ENCODE data around the gene H2AZ1. TPM values are rescaled to one million over a fixed set of nuclear protein-coding genes. Genes with fewer than 3 reads are reported as not detected.

Gene H2AZ1
- polyA plus RNA-seq, 1 donor (not counting 4 experiments of a cell fraction or from before 2014, with no cell fraction given) = 452 TPM

GRCh38 chr4:99947608-99948007 lies 2.5 kb downstream of the H2AZ1 start:
- dilution Hi-C loops (cut with MboI; ENCODE audit: extremely low pct_ligation_motif_present, low sequenced_read_pairs) = no loop called here
- peak overlapping the region; percentile 99 for H3K4me2 ChIP-seq (ENCODE audit: control insufficient read depth, extremely low read depth, insufficient read depth, low read depth, low read length)
- H3K4me1 ChIP-seq (ENCODE audit: control insufficient read depth, extremely low read depth, insufficient read depth, low read length) = peaks cover 38% of the 10 kb centered on the region
- H3K36me3 ChIP-seq (ENCODE audit: control insufficient read depth in 2 of 2, extremely low read depth in 1 of 2, insufficient read depth in 2 of 2, low read length in 2 of 2) = peaks cover 1 to 16% of the 10 kb centered on the region in 2 experiments
- H4K20me1 ChIP-seq (ENCODE audit: control insufficient read depth, extremely low read depth, insufficient read depth, low read length) = peaks cover 3% of the 10 kb centered on the region
- no peak for FAIRE-seq
- DNase-seq (ENCODE audit: low read depth, low spot score) = no peak
- no peak overlapping the region for H2AFZ ChIP-seq (ENCODE audit: control insufficient read depth, low read length)
- H3K9me1 ChIP-seq (ENCODE audit: control insufficient read depth, extremely low read depth, insufficient read depth, low read length) = no peaks in the 10 kb centered on the region
- H3K9ac ChIP-seq (ENCODE audit: control insufficient read depth, extremely low read depth, insufficient read depth, low read length) = no peak overlapping the region
- H3K27me3 ChIP-seq (ENCODE audit: control insufficient read depth, extremely low read depth, insufficient read depth, low read length) = no peaks in the 10 kb centered on the region
- peak overlapping the region; percentile 77 for H3K27ac ChIP-seq (ENCODE audit: control insufficient read depth, insufficient read depth, low read length)
- TF ChIP-seq CTCF (optimal IDR thresholded peaks at IDR 0.05 in 1 of 3, IDR thresholded peaks at IDR 0.05 in 1 of 3, conservative IDR thresholded peaks at IDR 0.05 in 1 of 3; ENCODE audit: extremely low read depth in 1 of 3, insufficient read depth in 2 of 3, low read length in 3 of 3) (no peak), EZH2 (IDR thresholded peaks at IDR 0.05; ENCODE audit: low read length) (no peak)
- H3K9me3 ChIP-seq (ENCODE audit: control insufficient read depth, low read depth, low read length) = no peaks in the 10 kb centered on the region
- peaks cover 59% of the 10 kb centered on the region for H3K79me2 ChIP-seq (ENCODE audit: control insufficient read depth, insufficient read depth, low read length)
- H3K4me3 ChIP-seq (ENCODE audit: control insufficient read depth in 2 of 3, extremely low read depth in 1 of 3, insufficient read depth in 2 of 3, low read depth in 1 of 3, low read length in 3 of 3) = peak overlapping the region in 2 of 3 experiments; percentile 85 to 86

- Histone ChIP-seq H3K79me2 (ENCODE audit: control insufficient read depth, insufficient read depth, low read length) (peaks cover 62% of the 10 kb centered on the region), H2AFZ (ENCODE audit: control insufficient read depth, low read length) (peak overlapping the region; percentile 89), H3K4me2 (ENCODE audit: control insufficient read depth, extremely low read depth, insufficient read depth, low read depth, low read length) (peak overlapping the region; percentile 99), H3K36me3 (ENCODE audit: control insufficient read depth in 2 of 2, extremely low read depth in 1 of 2, insufficient read depth in 2 of 2, low read length in 2 of 2) (peaks cover 1 to 16% of the 10 kb centered on the region in 2 experiments), H3K9ac (ENCODE audit: control insufficient read depth, extremely low read depth, insufficient read depth, low read length) (peak overlapping the region; percentile 82), H3K4me3 (ENCODE audit: control insufficient read depth in 2 of 3, extremely low read depth in 1 of 3, insufficient read depth in 2 of 3, low read depth in 1 of 3, low read length in 3 of 3) (peak overlapping the region; percentile 85 to 89 (median 86)), H3K27me3 (ENCODE audit: control insufficient read depth, extremely low read depth, insufficient read depth, low read length) (no peaks in the 10 kb centered on the region), H3K4me1 (ENCODE audit: control insufficient read depth, extremely low read depth, insufficient read depth, low read length) (peaks cover 38% of the 10 kb centered on the region), H3K9me1 (ENCODE audit: control insufficient read depth, extremely low read depth, insufficient read depth, low read length) (no peaks in the 10 kb centered on the region), H3K27ac (ENCODE audit: control insufficient read depth, insufficient read depth, low read length) (peak overlapping the region; percentile 77), H4K20me1 (ENCODE audit: control insufficient read depth, extremely low read depth, insufficient read depth, low read length) (peaks cover 3% of the 10 kb centered on the region), H3K9me3 (ENCODE audit: control insufficient read depth, low read depth, low read length) (no peaks in the 10 kb centered on the region)
- DNase-seq (ENCODE audit: low read depth, low spot score) = no peak
- dilution Hi-C loops (cut with MboI; ENCODE audit: extremely low pct_ligation_motif_present, low sequenced_read_pairs) = no loop called here
- TF ChIP-seq CTCF (optimal IDR thresholded peaks at IDR 0.05 in 1 of 3, IDR thresholded peaks at IDR 0.05 in 1 of 3, conservative IDR thresholded peaks at IDR 0.05 in 1 of 3; ENCODE audit: extremely low read depth in 1 of 3, insufficient read depth in 2 of 3, low read length in 3 of 3) (no peak), EZH2 (IDR thresholded peaks at IDR 0.05; ENCODE audit: low read length) (no peak)
- peak; percentile 53 for FAIRE-seq
Observed at GRCh38 chr4:99947190-99947578, 2.9 kb downstream of the H2AZ1 start.

Measured in keratinocyte (primary cell).